Measurements from ENCODE around the gene SLC10A3. TPM values are rescaled to one million over a fixed set of nuclear protein-coding genes. Genes with fewer than 3 reads are reported as not detected.
A peak's percentile ranks its signal among the peaks of the same experiment; 100 is the strongest.

Gene SLC10A3
- total and polyA plus RNA-seq, 2 of the 8 experiments (the other 6 are each of a cell fraction or from before 2014, with no cell fraction given) = 6.8 to 9.5 TPM

DNA sequence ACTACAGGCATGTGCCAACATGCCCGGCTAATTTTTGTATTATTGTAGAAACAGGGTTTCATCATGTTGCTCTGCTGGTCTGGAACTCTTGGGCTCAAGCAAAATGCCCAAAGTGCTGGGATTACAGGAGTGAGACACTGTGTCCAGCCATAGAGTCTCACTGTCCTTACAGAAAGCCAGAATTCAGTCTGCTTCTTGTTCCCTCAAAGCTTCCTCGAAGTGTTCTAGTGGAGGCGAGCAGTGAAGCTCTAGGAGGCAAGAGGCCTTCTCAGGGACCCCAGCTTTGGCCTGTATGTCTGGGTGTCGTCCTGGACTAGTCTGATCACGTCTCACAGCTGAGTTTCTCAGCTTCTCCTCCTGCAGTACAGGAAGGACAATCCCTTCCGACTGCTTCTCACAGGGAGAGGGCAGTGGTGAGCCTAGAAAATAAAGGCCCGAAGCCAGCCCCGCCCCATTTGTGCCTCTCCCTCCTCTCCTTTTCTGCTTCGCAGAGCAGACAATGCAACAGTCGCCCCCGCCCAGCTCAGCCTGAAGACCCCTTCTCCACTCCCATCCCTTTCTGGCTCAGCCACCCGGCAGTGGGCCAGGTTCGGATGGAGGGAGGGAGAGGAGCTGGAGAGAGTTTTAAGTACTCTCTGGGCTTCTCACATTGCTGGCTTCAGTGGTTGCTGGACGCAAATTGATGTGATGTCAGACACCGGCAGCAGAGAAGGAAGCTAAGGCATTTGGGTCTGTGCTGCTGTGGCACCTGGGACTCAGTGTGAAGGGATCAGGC is 36.7 kb upstream of the SLC10A3 start:
- peak overlapping the region; percentile 60 to 84 for H3K4me2 ChIP-seq (ENCODE audit: insufficient read depth in 1 of 2, low read depth in 2 of 2, low read length in 2 of 2)
- WGBS, 2 experiments (ENCODE audit: extremely low coverage in 1 of 2, insufficient coverage in 1 of 2, insufficient read length in 1 of 2, insufficient replicate concordance in 2 of 2, low coverage in 1 of 2, low lambda C conversion rate in 2 of 2, missing lambda C conversion rate in 1 of 2) = 24% methylated on average over 10 of the region's 15 CpGs; no CpG with 5 or more reads in 1 of the 2 experiments
- peaks cover 0 to 11% (median 2%) of the 10 kb centered on the region in 4 experiments; a peak in 4 of 7 replicates for H3K27me3 ChIP-seq (replicated peaks in 1 of 4; ENCODE audit: control insufficient read depth in 3 of 4, extremely low read depth in 1 of 4, insufficient read depth in 3 of 4, low read length in 3 of 4)
- no peak overlapping the region for H2BK20ac ChIP-seq (ENCODE audit: low read length)
- H2BK5ac ChIP-seq (ENCODE audit: low read depth, low read length) = no peak overlapping the region
- peaks cover 0 to 2% of the 10 kb centered on the region in 2 experiments for H4K20me1 ChIP-seq (replicated peaks in 1 of 2; ENCODE audit: control insufficient read depth in 1 of 2, insufficient read depth in 2 of 2, low read length in 2 of 2)
- FAIRE-seq (peak; percentile 62), DNase-seq (ENCODE audit: low read depth in 1 of 2, low spot score in 2 of 2) (peak in 1 of 2 experiments; percentile 74)
- H2AK5ac ChIP-seq (ENCODE audit: low read depth, low read length) = no peak overlapping the region
- H3K36me3 ChIP-seq (ENCODE audit: control insufficient read depth in 2 of 4, insufficient read depth in 4 of 4, low read length in 3 of 4) = peaks cover 0 to under 1% (median under 1%) of the 10 kb centered on the region in 4 experiments; a peak in 2 of 8 replicates
- H3K4ac ChIP-seq (replicated peaks; ENCODE audit: insufficient read length, low read depth, low read length) = no peak overlapping the region
- H3K4me3 ChIP-seq (ENCODE audit: extremely low read depth in 1 of 4, insufficient read depth in 2 of 4, low read depth in 3 of 4, low read length in 4 of 4) = peak overlapping the region in 3 of 4 experiments; percentile 13 to 51 (median 18); a peak in 4 of 8 replicates
- H3K9me3 ChIP-seq (ENCODE audit: insufficient read depth in 2 of 2, low read depth in 1 of 2, low read length in 1 of 2) = no peaks in the 10 kb centered on the region
- ChIA-PET CTCF (ENCODE audit: partially characterized antibody) (interaction anchor here (0.6 to 1.8 kb wide), 14 partner anchors 8 to 210 kb away, joined by 3 to 7 read pairs (median 4); no protein-coding TSS in a partner anchor), POLR2A (ENCODE audit: partially characterized antibody) (interaction anchor here (0.7 to 1.8 kb wide), 13 partner anchors 10 to 156 kb away, joined by 3 to 15 read pairs (median 3); partner anchors contain the start of gene RPL10)
- no peak overlapping the region for H3K56ac ChIP-seq (replicated peaks; ENCODE audit: insufficient read length, low read depth, low read length)
- no peak overlapping the region for H4K91ac ChIP-seq (replicated peaks; ENCODE audit: insufficient read length, low read length)
- H4K8ac ChIP-seq (ENCODE audit: extremely low read depth, insufficient read depth, low read length) = peak overlapping the region; percentile 47; the same call in 1 of the 2 replicates
- H2BK120ac ChIP-seq (replicated peaks; ENCODE audit: low read depth, low read length) = no peak overlapping the region
- no peak overlapping the region for H3K23ac ChIP-seq (ENCODE audit: insufficient read length)
- peaks cover 2% of the 10 kb centered on the region; the same call in 1 of the 2 replicates for H3K23me2 ChIP-seq (ENCODE audit: low read depth, low read length)
- H3K79me2 ChIP-seq (ENCODE audit: control insufficient read depth in 1 of 2, insufficient read depth in 2 of 2, low read length in 2 of 2) = no peaks in the 10 kb centered on the region
- H2BK12ac ChIP-seq (ENCODE audit: low read depth, low read length) = peak overlapping the region; percentile 60; the same call in 1 of the 2 replicates
- peak overlapping the region; percentile 71 for H3K18ac ChIP-seq (ENCODE audit: extremely low read depth, low read length)
- 0 out of 7 replicates have a peak, but pooled peaks cover 0 to 3% (median 0%) of the 10 kb centered on the region in 4 experiments for H3K4me1 ChIP-seq (replicated peaks in 1 of 4; ENCODE audit: control insufficient read depth in 3 of 4, insufficient read depth in 4 of 4, low read length in 3 of 4)
- no peak overlapping the region for H3K27ac ChIP-seq (ENCODE audit: low read depth, low read length)
- H3K9ac ChIP-seq (replicated peaks in 1 of 4; ENCODE audit: extremely low read depth in 1 of 4, low read depth in 3 of 4, low read length in 3 of 4) = peak overlapping the region in 1 of 4 experiments; percentile 44; a peak in 1 of 7 replicates
- no peak overlapping the region for H2BK15ac ChIP-seq (ENCODE audit: low read length)
- H3K79me1 ChIP-seq (ENCODE audit: low read depth, low read length) = no peaks in the 10 kb centered on the region
- H3K14ac ChIP-seq (ENCODE audit: insufficient read length) = no peak overlapping the region
- H4K5ac ChIP-seq (ENCODE audit: insufficient read length, low read depth, low read length) = no peak overlapping the region
- H2AFZ ChIP-seq (ENCODE audit: low read length) = no peak overlapping the region
- TF ChIP-seq POLR2A (IDR thresholded peaks at IDR 0.05; ENCODE audit: control extremely low read depth in 1 of 2, low read depth in 2 of 2, low read length in 2 of 2) = peak in 1 of 2 experiments; percentile 23; a peak in 1 of 3 replicates
- no peak for TF ChIP-seq POLR2AphosphoS5 (IDR thresholded peaks at IDR 0.05; ENCODE audit: low read depth, low read length)
- TF ChIP-seq CREB1 (IDR thresholded peaks at IDR 0.05) = no peak
- TF ChIP-seq KDM4A (IDR thresholded peaks at IDR 0.05; ENCODE audit: low read depth, low read length, severe bottlenecking) = no peak
- peak; percentile 10 to 34; a peak in 1 of 4 replicates for TF ChIP-seq RAD21 (IDR thresholded peaks at IDR 0.05 in 1 of 2, conservative IDR thresholded peaks at IDR 0.05 in 1 of 2; ENCODE audit: low read depth in 2 of 2, low read length in 2 of 2)
- no peak for TF ChIP-seq SUZ12 (IDR thresholded peaks at IDR 0.05; ENCODE audit: low read length)
- no peak for TF ChIP-seq TAF7 (optimal IDR thresholded peaks at IDR 0.05; ENCODE audit: borderline replicate concordance, low read depth, low read length)
- TF ChIP-seq, protein P1, sequence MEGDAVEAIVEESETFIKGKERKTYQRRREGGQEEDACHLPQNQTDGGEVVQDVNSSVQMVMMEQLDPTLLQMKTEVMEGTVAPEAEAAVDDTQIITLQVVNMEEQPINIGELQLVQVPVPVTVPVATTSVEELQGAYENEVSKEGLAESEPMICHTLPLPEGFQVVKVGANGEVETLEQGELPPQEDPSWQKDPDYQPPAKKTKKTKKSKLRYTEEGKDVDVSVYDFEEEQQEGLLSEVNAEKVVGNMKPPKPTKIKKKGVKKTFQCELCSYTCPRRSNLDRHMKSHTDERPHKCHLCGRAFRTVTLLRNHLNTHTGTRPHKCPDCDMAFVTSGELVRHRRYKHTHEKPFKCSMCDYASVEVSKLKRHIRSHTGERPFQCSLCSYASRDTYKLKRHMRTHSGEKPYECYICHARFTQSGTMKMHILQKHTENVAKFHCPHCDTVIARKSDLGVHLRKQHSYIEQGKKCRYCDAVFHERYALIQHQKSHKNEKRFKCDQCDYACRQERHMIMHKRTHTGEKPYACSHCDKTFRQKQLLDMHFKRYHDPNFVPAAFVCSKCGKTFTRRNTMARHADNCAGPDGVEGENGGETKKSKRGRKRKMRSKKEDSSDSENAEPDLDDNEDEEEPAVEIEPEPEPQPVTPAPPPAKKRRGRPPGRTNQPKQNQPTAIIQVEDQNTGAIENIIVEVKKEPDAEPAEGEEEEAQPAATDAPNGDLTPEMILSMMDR (IDR thresholded peaks at IDR 0.05; ENCODE audit: control extremely low read depth in 1 of 3, insufficient read depth in 1 of 3, low read depth in 1 of 3, low read length in 3 of 3) = peak in 2 of 3 experiments; percentile 40 to 50; a peak in 3 of 4 replicates

Measured in H1 (cell line).